HCT116 (cell line): ENCODE data around the gene BIRC6. TPM values are rescaled to one million over a fixed set of nuclear protein-coding genes. Genes with fewer than 3 reads are reported as not detected.
A peak's percentile ranks its signal among the peaks of the same experiment; 100 is the strongest.

ENCODE experiments used
- ATAC-seq: fragments of 200-7000 bp; cut with Tn5 transposase; 2 replicates; pipeline ENCODE4 v1.9.1; 2020; ENCODE audit warnings: mild to moderate bottlenecking, moderate library complexity
- BruUV-seq: library from RNA; stranded (reverse); fragments of 400-500 nt; replicated peaks from 2 replicates; lab custom pipeline; 2021; lab: Mats Ljungman, UMichigan
- CTCF ChIA-PET: fragments of 300-600 bp; sonication (Branson Sonifier 250); formaldehyde crosslinking; loops from one replicate; lab custom pipeline; 2021; ENCODE audit warnings: antibody characterized with exemption; lab: Charles Lee
- POLR2A ChIA-PET: fragments of 300-600, 350-600 bp; sonication (Branson Sonifier 250); formaldehyde crosslinking; loops from one replicate; lab custom pipeline; 2021; ENCODE audit warnings: antibody characterized with exemption; lab: Charles Lee
- RAD21 ChIA-PET, 2 experiments: fragments of 300-600 bp; sonication (Branson Sonifier 250); formaldehyde crosslinking; loops; one replicate each; lab custom pipeline; 2023; ENCODE audit warnings: low total read pairs in 2 of 2; ENCODE audit not compliant: uncharacterized antibody in 2 of 2, unreplicated experiment in 2 of 2, low non-redundant PET in 1 of 2; lab: Charles Lee
- DNase-seq: peaks from one replicate; pipeline ENCODE4 v3.0.0-alpha.2; 2010; ENCODE audit warnings: low read depth, low spot score
- H2AFZ ChIP-seq: fragments of 200-600 bp; shearing (Covaris generic), sonication (generic); 2 replicates; pipeline ENCODE4 v1.6.1; 2017; ENCODE audit warnings: low read depth, mixed run types, mixed read lengths, antibody characterized with exemption, low read length; ENCODE audit not compliant: poor library complexity, severe bottlenecking
- H3K27ac ChIP-seq: 2 replicates; pipeline ENCODE4 v1.5.1; 2012; ENCODE audit warnings: low read depth, low read length
- H3K27me3 ChIP-seq: fragments of 200-600 bp; sonication (generic); 2 replicates; pipeline ENCODE4 v1.6.1; 2016; ENCODE audit warnings: mixed run types, low read length, mixed read lengths; ENCODE audit not compliant: insufficient read depth
- H3K36me3 ChIP-seq, 2 experiments: fragments of 200-500 bp in 1 of 2; fragments of 200-600 bp in 1 of 2; sonication (Bioruptor generic) in 1 of 2; sonication (generic) in 1 of 2; 2 replicates each; pipeline versions ENCODE4 v1.5.1 to v1.6.1; 2014 to 2016; ENCODE audit warnings: low read length in 2 of 2, inconsistent platforms in 1 of 2, mixed read lengths in 1 of 2, mixed run types in 1 of 2; ENCODE audit not compliant: insufficient read depth in 2 of 2, control insufficient read depth in 1 of 2
- H3K4me1 ChIP-seq, 2 experiments: fragments of 200-600 bp in 1 of 2; sonication (generic) in 1 of 2; 2 replicates each; pipeline versions ENCODE4 v1.5.1 to v1.6.1; 2012 to 2017; ENCODE audit warnings: low read length in 2 of 2, inconsistent platforms in 1 of 2, mild to moderate bottlenecking in 1 of 2, mixed read lengths in 1 of 2, mixed run types in 1 of 2, moderate library complexity in 1 of 2; ENCODE audit not compliant: insufficient read depth in 2 of 2, control insufficient read depth in 1 of 2
- H3K4me2 ChIP-seq: fragments of 200-600 bp; sonication (generic); 2 replicates; pipeline ENCODE4 v1.6.1; 2017; ENCODE audit warnings: mixed run types, low read length, mixed read lengths
- H3K4me3 ChIP-seq, 2 experiments: fragments of 200-600 bp in 1 of 2; sonication (generic) in 1 of 2; replicated peaks in 1 of 2; 2 replicates each; pipeline ENCODE4 v1.5.1; 2011 to 2016; ENCODE audit warnings: low read length in 2 of 2, control low read depth in 1 of 2, low read depth in 1 of 2, mild to moderate bottlenecking in 1 of 2, mixed read lengths in 1 of 2, mixed run types in 1 of 2
- H3K79me2 ChIP-seq: fragments of 200-600 bp; sonication (generic); 2 replicates; pipeline ENCODE4 v1.6.1; 2017; ENCODE audit warnings: mild to moderate bottlenecking, mixed run types, low read length, moderate library complexity, mixed read lengths; ENCODE audit not compliant: insufficient read depth
- H3K9ac ChIP-seq: fragments of 200-600 bp; sonication (generic); 2 replicates; pipeline ENCODE4 v1.6.1; 2016; ENCODE audit warnings: low read length, mixed read lengths
- H3K9me2 ChIP-seq: fragments of 200-600 bp; sonication (generic), shearing (Covaris generic); 2 replicates; pipeline ENCODE4 v1.6.1; 2017; ENCODE audit warnings: mixed run types, mild to moderate bottlenecking, moderate library complexity; ENCODE audit not compliant: insufficient read depth
- H3K9me3 ChIP-seq, 2 experiments: fragments of 200-500 bp in 1 of 2; fragments of 200-600 bp in 1 of 2; sonication (Bioruptor generic) in 1 of 2; sonication (generic) in 1 of 2; 2 replicates each; pipeline ENCODE4 v1.6.1; 2014 to 2017; ENCODE audit warnings: low read length in 2 of 2, mixed read lengths in 2 of 2, inconsistent platforms in 1 of 2, low read depth in 1 of 2, mild to moderate bottlenecking in 1 of 2, mixed run types in 1 of 2, moderate library complexity in 1 of 2; ENCODE audit not compliant: control insufficient read depth in 1 of 2, insufficient read depth in 1 of 2
- H4K20me1 ChIP-seq: fragments of 200-600 bp; sonication (generic), shearing (Covaris generic); 2 replicates; pipeline ENCODE4 v1.6.1; 2017; ENCODE audit warnings: mixed run types, mild to moderate bottlenecking, moderate library complexity; ENCODE audit not compliant: insufficient read depth
- ATF3 ChIP-seq: IDR thresholded peaks from 2 replicates; pipeline ENCODE4 v1.6.1; 2012
- CBX3 ChIP-seq: IDR thresholded peaks from 2 replicates; pipeline ENCODE4 v1.6.1; 2012; ENCODE audit warnings: low read depth
- ELF1 ChIP-seq: IDR thresholded peaks from 2 replicates; pipeline ENCODE4 v1.6.1; 2012; ENCODE audit warnings: low read depth, borderline replicate concordance
- EZH2 ChIP-seq: fragments of 200-600 bp; sonication (generic); IDR thresholded peaks from 2 replicates; pipeline ENCODE4 v1.6.1; 2017; ENCODE audit warnings: antibody characterized with exemption, mixed run types
- JUND ChIP-seq: IDR thresholded peaks from 2 replicates; pipeline ENCODE4 v1.6.1; 2012
- POLR2AphosphoS5 ChIP-seq: IDR thresholded peaks from 2 replicates; pipeline ENCODE4 v1.6.1; 2011; ENCODE audit warnings: mild to moderate bottlenecking, low read depth, low read length, moderate library complexity
- SP1 ChIP-seq: IDR thresholded peaks from 2 replicates; pipeline ENCODE4 v1.6.1; 2012; ENCODE audit warnings: low read depth
- SRF ChIP-seq: IDR thresholded peaks from 2 replicates; pipeline ENCODE4 v1.6.1; 2012; ENCODE audit warnings: low read depth
- TCF7L2 ChIP-seq: IDR thresholded peaks from 2 replicates; pipeline ENCODE4 v1.7.0; 2011; ENCODE audit warnings: borderline replicate concordance, inconsistent platforms; ENCODE audit not compliant: insufficient read depth, insufficient read length; ENCODE audit errors: extremely low read depth
- YY1 ChIP-seq: IDR thresholded peaks from 2 replicates; pipeline ENCODE4 v1.6.1; 2011; ENCODE audit warnings: low read length, low read depth, moderate library complexity, mild to moderate bottlenecking; ENCODE audit not compliant: insufficient replicate concordance; ENCODE audit errors: extremely low read depth
- ZFX ChIP-seq: fragments of 450-650 bp; IDR thresholded peaks from 2 replicates; pipeline ENCODE4 v1.6.1; 2017
- ZNF274 ChIP-seq: fragments of 200-500 bp; sonication (Bioruptor generic); IDR thresholded peaks from 2 replicates; pipeline ENCODE4 v1.6.1; 2014; ENCODE audit warnings: mild to moderate bottlenecking, low read depth, low read length, inconsistent platforms
- intact Hi-C: fragments of 100-400 bp; cut with micrococcal nuclease; formaldehyde crosslinking; loops from 2 replicates; pipeline ENCODE4 v1.10.0; 2022
- total RNA-seq: library from RNA; stranded (reverse); gene quantifications from one replicate; pipeline ENCODE4 v1.2.1, GENCODE V29; 2021; ENCODE audit not compliant: unreplicated experiment
- TF ChIP-seq, protein P1 (sequence below): IDR thresholded peaks from 2 replicates; pipeline ENCODE4 v1.6.1; 2012

BIRC6 gene
- total RNA-seq, 1 experiment from 2014 or later, result 60.7 TPM

DNA sequence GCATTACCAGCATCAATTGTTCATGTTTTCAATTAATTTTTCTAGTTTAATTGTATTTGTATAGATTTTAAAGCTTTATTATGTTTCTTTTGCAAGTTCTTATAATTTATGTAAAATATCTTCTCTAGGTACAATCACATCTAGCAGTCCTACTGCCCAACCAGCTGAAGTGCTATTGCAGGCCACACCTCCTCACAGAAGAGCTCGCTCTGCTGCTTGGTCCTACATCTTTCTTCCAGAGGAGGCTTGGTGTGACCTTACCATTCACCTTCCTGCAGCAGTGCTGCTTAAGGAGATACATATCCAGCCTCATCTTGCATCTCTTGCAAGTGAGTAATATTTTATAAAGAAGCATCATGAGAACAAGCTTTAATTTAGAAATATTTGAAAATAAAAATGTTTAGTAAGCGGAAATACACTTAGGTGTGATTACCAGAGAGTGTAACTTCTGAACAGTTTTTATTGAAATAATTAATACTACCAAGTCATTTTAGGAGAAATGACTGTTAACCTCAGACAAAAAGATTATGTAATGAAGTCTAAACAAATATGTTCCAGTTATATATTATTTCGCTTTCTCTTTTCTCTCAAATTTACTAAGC is 148.2 kb downstream of the BIRC6 start:
- intact Hi-C loops, result no loop called here
- ChIA-PET CTCF (no interaction called here), RAD21 (no interaction called here), POLR2A (no interaction called here)
- H3K9me3 ChIP-seq, result no peaks in the 10 kb centered on the region
- no peak overlapping the region for H3K27ac ChIP-seq
- no peaks in the 10 kb centered on the region for H3K79me2 ChIP-seq
- H4K20me1 ChIP-seq, result 0 out of 2 replicates have a peak, but pooled peaks cover 4% of the 10 kb centered on the region
- H3K9ac ChIP-seq, result no peak overlapping the region
- peaks cover 4 to 7% of the 10 kb centered on the region in 2 experiments; a peak in 3 of 4 replicates for H3K36me3 ChIP-seq
- TF ChIP-seq YY1 (no peak), JUND (no peak), SRF (no peak), ZNF274 (no peak), POLR2AphosphoS5 (no peak), CBX3 (no peak), TCF7L2 (no peak), ATF3 (no peak), EZH2 (no peak), ELF1 (no peak), ZFX (no peak), SP1 (no peak)
- TF ChIP-seq, protein P1, sequence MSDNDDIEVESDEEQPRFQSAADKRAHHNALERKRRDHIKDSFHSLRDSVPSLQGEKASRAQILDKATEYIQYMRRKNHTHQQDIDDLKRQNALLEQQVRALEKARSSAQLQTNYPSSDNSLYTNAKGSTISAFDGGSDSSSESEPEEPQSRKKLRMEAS, result no peak
- H3K27me3 ChIP-seq, result no peaks in the 10 kb centered on the region
- no peak overlapping the region for H3K4me2 ChIP-seq
- DNase-seq (no peak), ATAC-seq (peak; percentile 62)
- H2AFZ ChIP-seq, result no peak overlapping the region
- no peaks in the 10 kb centered on the region for H3K9me2 ChIP-seq
- H3K4me3 ChIP-seq, result no peak overlapping the region
- no TSS peak for BruUV-seq
- H3K4me1 ChIP-seq, result no peaks in the 10 kb centered on the region
